GM18507 (cell line): ENCODE data around the gene OR4C12.
"Not testable (repeated sequence)": the region's sequence is repeated elsewhere in the genome, so short reads cannot be mapped to it uniquely, and the experiment has no call there.

Experiments used
- DNase-seq: peaks from one replicate; pipeline ENCODE4 v3.0.0; 2011; ENCODE audit warnings: low read depth; ENCODE audit not compliant: insufficient read length; ENCODE audit errors: extremely low spot score
- FAIRE-seq: peaks from 2 replicates; lab custom pipeline; 2011; peaks lifted over from hg19 to GRCh38; lab: Jason Lieb, UNC

Gene OR4C12

DNA sequence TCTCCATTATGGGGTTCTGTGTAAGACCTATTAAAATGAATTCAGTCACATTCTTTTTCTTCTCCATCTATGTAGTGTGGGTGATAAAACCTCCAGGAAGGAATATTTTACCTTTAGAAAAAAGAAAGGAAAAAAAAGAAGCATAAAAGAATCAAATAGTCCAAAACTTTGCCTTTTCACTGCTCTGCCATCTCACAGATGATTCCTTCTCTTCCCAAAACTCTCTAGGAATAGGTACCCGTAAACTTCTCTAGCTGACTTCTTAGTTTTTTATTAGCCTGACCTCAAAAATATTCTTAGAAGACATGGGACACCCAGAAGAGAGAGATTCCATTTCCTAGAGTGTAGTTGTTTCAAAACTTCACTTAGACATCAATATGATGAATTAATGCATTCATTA is at the start of gene OR4C12:
Gene OR4C12 (minus strand): TSS at position 101 of the 400 bp plus-strand sequence. CDS start 34 bp downstream, at position 67.
- not testable (repeated sequence) for FAIRE-seq, DNase-seq

DNA sequence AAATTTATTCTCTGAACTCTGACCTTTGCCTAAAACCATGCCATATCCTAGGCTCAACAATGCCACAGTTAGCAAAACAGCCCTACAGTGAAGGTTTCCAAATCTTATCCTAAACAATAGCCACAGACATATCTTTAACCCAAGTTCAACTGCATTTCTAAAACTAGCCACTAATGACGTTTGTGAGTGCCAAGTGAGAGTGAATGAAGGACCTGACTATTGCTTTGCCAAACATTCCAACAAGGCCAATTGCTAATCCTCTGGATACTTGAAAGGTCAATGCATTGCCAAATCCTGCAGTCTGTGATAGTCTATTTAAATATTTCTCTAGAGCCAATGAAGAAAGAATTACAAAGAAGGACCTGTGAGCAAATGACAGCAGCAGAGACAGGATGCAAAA is 47.9 kb upstream of the OR4C12 start:
- DNase-seq, result no peak
- no peak for FAIRE-seq

DNA sequence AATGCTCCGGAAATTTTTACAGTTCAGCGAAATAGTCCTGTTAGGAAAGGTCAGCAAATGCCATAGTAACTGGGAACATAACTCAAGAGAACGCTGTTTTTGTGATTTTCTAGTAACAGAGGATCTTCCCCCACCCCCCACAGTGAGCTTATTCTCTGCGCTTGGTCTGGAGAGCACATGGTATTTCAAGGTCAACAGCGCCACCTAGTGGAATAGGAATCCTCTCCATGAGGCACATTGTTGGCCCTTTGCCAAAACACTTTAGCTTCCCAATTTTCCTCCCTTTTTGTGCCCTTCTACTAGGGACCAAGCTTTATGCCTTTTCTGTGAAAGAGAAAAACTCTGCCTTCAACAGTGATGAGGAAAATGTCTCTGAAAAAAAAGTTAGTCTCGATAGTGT is 13.2 kb upstream of the OR4C12 start:
- no peak for FAIRE-seq

DNA sequence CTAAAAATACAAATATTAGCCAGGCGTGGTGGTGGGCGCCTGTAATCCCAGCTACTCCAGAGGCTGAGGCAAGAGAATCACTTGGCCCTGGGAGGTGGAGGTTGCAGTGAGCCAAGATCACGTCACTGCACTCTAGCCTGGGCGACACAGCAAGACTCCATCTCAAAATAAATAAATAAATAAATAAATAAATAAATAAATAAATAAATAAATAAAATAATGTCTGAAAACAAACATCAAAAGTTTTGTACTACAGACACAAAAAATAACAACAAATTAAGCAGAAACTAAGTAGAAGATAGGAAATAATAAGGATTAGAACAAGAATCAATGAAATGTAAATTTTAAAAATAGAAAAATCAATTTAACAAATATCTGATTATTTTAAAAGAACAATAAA is 8.9 kb downstream of the OR4C12 start:
- DNase-seq, FAIRE-seq: not testable (repeated sequence)

More for the DNA sequence above, 13.2 kb upstream of the OR4C12 start:
- DNase-seq, result no peak

- no peak for DNase-seq
- no peak for FAIRE-seq
These were observed 30.2 kb downstream of the OR4C12 start, which contains the start of gene OR4C13 for GRCh38 chr11:49952091-49952490. OR4C13 (plus strand) TSS chr11:49952391; CDS start chr11:49952423, 32 bp downstream.

DNA sequence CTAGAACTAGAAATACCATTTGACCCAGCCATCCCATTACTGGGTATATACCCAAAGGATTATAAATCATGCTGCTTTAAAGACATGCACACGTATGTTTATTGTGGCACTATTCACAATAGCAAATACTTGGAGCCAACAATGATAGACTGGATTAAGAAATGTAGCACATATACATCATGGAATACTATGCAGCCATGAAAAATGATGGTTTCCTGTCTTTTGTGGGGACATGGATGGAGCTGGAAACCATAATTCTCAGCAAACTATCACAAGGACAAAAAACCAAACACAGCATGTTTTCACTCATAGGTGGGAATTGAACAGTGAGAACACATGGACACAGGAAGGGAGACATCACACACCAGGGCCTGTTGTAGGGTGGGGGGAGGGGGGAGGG is 33.6 kb downstream of the OR4C12 start:
- DNase-seq, FAIRE-seq: not testable (repeated sequence)
